Measurements from ENCODE around the gene JADE2. TPM values are rescaled to one million over a fixed set of nuclear protein-coding genes. Genes with fewer than 3 reads are reported as not detected.

JADE2 gene
- total RNA-seq, 1 donor from 2014 or later: 31.6 TPM

GRCh38 chr5:134626369-134627014 is 101.0 kb downstream of the JADE2 start:
- no peak for DNase-seq (ENCODE audit: low spot score)

Other genes starting within 250 kb of the JADE2 start
- 2.6 TPM for gene CDKL3, start 158.5 kb upstream of the JADE2 start, total RNA-seq
- 91.0 TPM for gene UBE2B, start 154.1 kb upstream of the JADE2 start, total RNA-seq
- gene CDKN2AIPNL, start 113.8 kb upstream of the JADE2 start, total RNA-seq: 19.5 TPM
- gene SAR1B, start 107.2 kb downstream of the JADE2 start, total RNA-seq: 87.6 TPM
- gene SEC24A, start 123.1 kb downstream of the JADE2 start, total RNA-seq: 34.2 TPM
- 30.1 TPM for gene CAMLG, start 212.9 kb downstream of the JADE2 start, total RNA-seq
- gene DDX46, start 233.1 kb downstream of the JADE2 start, total RNA-seq: 41.4 TPM